ENCODE results near the gene NRCAM.

Gene NRCAM

DNA sequence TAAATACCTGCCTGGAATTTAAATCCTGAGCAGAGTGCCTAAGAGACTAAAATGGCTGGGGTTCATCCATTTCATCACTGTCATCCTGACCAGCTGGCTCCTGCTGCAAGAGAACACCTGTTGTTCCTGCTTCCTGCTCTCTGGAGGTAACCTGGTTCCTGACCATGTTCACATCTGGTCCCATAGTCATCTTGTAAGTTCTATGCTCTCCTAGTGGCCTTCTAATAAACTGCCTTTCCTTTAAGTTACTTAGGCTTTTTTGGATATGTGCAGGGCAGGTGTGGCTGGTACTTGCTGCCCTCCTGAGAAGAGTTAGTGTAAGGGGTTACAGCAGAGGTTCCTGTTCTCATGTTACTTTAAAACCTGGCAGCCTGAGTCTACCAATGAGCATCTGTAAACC, 80.0 kb downstream of the NRCAM start:
- Histone ChIP-seq H3K27me3 (ENCODE audit: control insufficient read depth in 1 of 2, insufficient read depth in 1 of 2, low read length in 2 of 2) (peaks cover 0 to 3% of the 10 kb centered on the region in 2 experiments), H2BK12ac (ENCODE audit: low read length in 2 of 2) (no peak overlapping the region)

DNA sequence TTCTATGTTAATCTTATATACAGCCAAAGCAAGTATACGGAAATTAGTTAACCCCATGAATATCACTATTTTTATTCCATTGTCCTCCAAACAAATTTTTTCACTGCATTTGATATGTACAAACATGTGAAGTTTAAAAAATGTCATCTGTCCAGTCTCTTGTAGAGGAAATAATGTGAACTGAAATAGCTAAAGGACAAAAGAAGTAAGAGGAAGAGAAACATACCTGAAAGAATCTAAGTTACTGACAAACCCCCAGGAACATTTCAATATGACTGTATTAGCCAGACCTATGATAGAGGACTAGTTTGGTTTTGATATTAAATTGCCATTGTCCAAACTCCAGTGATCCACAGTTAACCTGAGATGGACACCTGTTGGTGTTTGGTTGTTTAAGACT, 80.6 kb downstream of the NRCAM start:
- H3K9ac ChIP-seq (ENCODE audit: low read length), result no peak overlapping the region
- no peak overlapping the region for H4K91ac ChIP-seq (ENCODE audit: low read length)
- no peaks in the 10 kb centered on the region for H3K4me1 ChIP-seq (ENCODE audit: control insufficient read depth, insufficient read depth, low read depth, low read length)
- H2BK120ac ChIP-seq (ENCODE audit: low read depth, low read length), result no peak overlapping the region
- no peaks in the 10 kb centered on the region for H3K9me3 ChIP-seq (ENCODE audit: control insufficient read depth, low read length)
- no peak overlapping the region for H3K27ac ChIP-seq (ENCODE audit: low read length, poor library complexity, severe bottlenecking)
- H3K4me3 ChIP-seq (ENCODE audit: insufficient read depth in 1 of 2, low read depth in 1 of 2, low read length in 2 of 2), result no peak overlapping the region
- H3K23ac ChIP-seq (ENCODE audit: low read length in 2 of 2), result no peak overlapping the region
- no peak overlapping the region for H3K4me2 ChIP-seq (ENCODE audit: low read length, poor library complexity, severe bottlenecking)
- H2BK15ac ChIP-seq (ENCODE audit: low read depth, poor library complexity, severe bottlenecking), result no peak overlapping the region
- no peak overlapping the region for H3K14ac ChIP-seq (ENCODE audit: low read length in 2 of 2)
- no peak overlapping the region for H3K18ac ChIP-seq (ENCODE audit: low read depth in 1 of 2, low read length in 2 of 2)
- no peaks in the 10 kb centered on the region for H3K36me3 ChIP-seq (ENCODE audit: control insufficient read depth in 1 of 2, insufficient read depth in 2 of 2, low read depth in 1 of 2, low read length in 2 of 2)
- H4K8ac ChIP-seq (ENCODE audit: low read length), result no peak overlapping the region
- no peak overlapping the region for H2BK5ac ChIP-seq (ENCODE audit: low read depth, low read length, poor library complexity, severe bottlenecking)
- H2AK5ac ChIP-seq (ENCODE audit: low read length, severe bottlenecking), result no peak overlapping the region
- H3K4ac ChIP-seq (ENCODE audit: low read depth in 1 of 2, low read length in 2 of 2), result no peak overlapping the region
- no CpG with 5 or more reads among the region's 1 CpG for WGBS
- H2BK12ac ChIP-seq (ENCODE audit: low read length in 2 of 2), result no peak overlapping the region
- DNase-seq, result no peak
- peaks cover 0 to 3% of the 10 kb centered on the region in 2 experiments for H3K27me3 ChIP-seq (ENCODE audit: control insufficient read depth in 1 of 2, insufficient read depth in 1 of 2, low read length in 2 of 2)
- no peaks in the 10 kb centered on the region for H3K79me1 ChIP-seq (replicated peaks; ENCODE audit: low read length, poor library complexity, severe bottlenecking)
- no peak overlapping the region for H2AFZ ChIP-seq (ENCODE audit: low read depth, low read length)

More for the DNA sequence above, 80.0 kb downstream of the NRCAM start:
- Histone ChIP-seq H3K18ac (ENCODE audit: low read depth in 1 of 2, low read length in 2 of 2) (no peak overlapping the region), H2AFZ (ENCODE audit: low read depth, low read length) (no peak overlapping the region), H4K91ac (ENCODE audit: low read length) (no peak overlapping the region), H2BK15ac (ENCODE audit: low read depth, poor library complexity, severe bottlenecking) (no peak overlapping the region), H3K4ac (ENCODE audit: low read depth in 1 of 2, low read length in 2 of 2) (no peak overlapping the region), H3K4me1 (ENCODE audit: control insufficient read depth, insufficient read depth, low read depth, low read length) (no peaks in the 10 kb centered on the region), H4K8ac (ENCODE audit: low read length) (no peak overlapping the region), H2BK5ac (ENCODE audit: low read depth, low read length, poor library complexity, severe bottlenecking) (no peak overlapping the region), H3K36me3 (ENCODE audit: control insufficient read depth in 1 of 2, insufficient read depth in 2 of 2, low read depth in 1 of 2, low read length in 2 of 2) (no peaks in the 10 kb centered on the region), H2AK5ac (ENCODE audit: low read length, severe bottlenecking) (no peak overlapping the region), H3K9ac (ENCODE audit: low read length) (no peak overlapping the region), H3K23ac (ENCODE audit: low read length in 2 of 2) (no peak overlapping the region), H3K4me2 (ENCODE audit: low read length, poor library complexity, severe bottlenecking) (no peak overlapping the region), H2BK120ac (ENCODE audit: low read depth, low read length) (no peak overlapping the region), H3K27ac (ENCODE audit: low read length, poor library complexity, severe bottlenecking) (no peak overlapping the region), H3K79me1 (replicated peaks; ENCODE audit: low read length, poor library complexity, severe bottlenecking) (no peaks in the 10 kb centered on the region), H3K14ac (ENCODE audit: low read length in 2 of 2) (no peak overlapping the region), H3K4me3 (ENCODE audit: insufficient read depth in 1 of 2, low read depth in 1 of 2, low read length in 2 of 2) (no peak overlapping the region), H3K9me3 (ENCODE audit: control insufficient read depth, low read length) (no peaks in the 10 kb centered on the region)
- no peak for DNase-seq

GRCh38 chr7:108374899-108375298, 81.3 kb downstream of the NRCAM start:
- H2BK5ac ChIP-seq (ENCODE audit: low read depth, low read length, poor library complexity, severe bottlenecking), result no peak overlapping the region
- no peaks in the 10 kb centered on the region for H3K9me3 ChIP-seq (ENCODE audit: control insufficient read depth, low read length)
- H2BK12ac ChIP-seq (ENCODE audit: low read length in 2 of 2), result no peak overlapping the region
- no peak overlapping the region for H3K18ac ChIP-seq (ENCODE audit: low read depth in 1 of 2, low read length in 2 of 2)
- no peak for DNase-seq
- H2BK15ac ChIP-seq (ENCODE audit: low read depth, poor library complexity, severe bottlenecking), result no peak overlapping the region
- H4K91ac ChIP-seq (ENCODE audit: low read length), result no peak overlapping the region
- H3K4ac ChIP-seq (ENCODE audit: low read depth in 1 of 2, low read length in 2 of 2), result no peak overlapping the region
- H3K14ac ChIP-seq (ENCODE audit: low read length in 2 of 2), result no peak overlapping the region
- no peaks in the 10 kb centered on the region for H3K27me3 ChIP-seq (ENCODE audit: control insufficient read depth in 1 of 2, insufficient read depth in 1 of 2, low read length in 2 of 2)
- H3K27ac ChIP-seq (ENCODE audit: low read length, poor library complexity, severe bottlenecking), result no peak overlapping the region
- no peak overlapping the region for H2AFZ ChIP-seq (ENCODE audit: low read depth, low read length)
- no peak overlapping the region for H2AK5ac ChIP-seq (ENCODE audit: low read length, severe bottlenecking)
- no peak overlapping the region for H3K4me2 ChIP-seq (ENCODE audit: low read length, poor library complexity, severe bottlenecking)
- H3K4me3 ChIP-seq (ENCODE audit: insufficient read depth in 1 of 2, low read depth in 1 of 2, low read length in 2 of 2), result no peak overlapping the region
- H2BK120ac ChIP-seq (ENCODE audit: low read depth, low read length), result no peak overlapping the region
- no peak overlapping the region for H3K23ac ChIP-seq (ENCODE audit: low read length in 2 of 2)
- no peaks in the 10 kb centered on the region for H3K4me1 ChIP-seq (ENCODE audit: control insufficient read depth, insufficient read depth, low read depth, low read length)
- no peak overlapping the region for H4K8ac ChIP-seq (ENCODE audit: low read length)
- H3K9ac ChIP-seq (ENCODE audit: low read length), result no peak overlapping the region
- H3K36me3 ChIP-seq (ENCODE audit: control insufficient read depth in 1 of 2, insufficient read depth in 2 of 2, low read depth in 1 of 2, low read length in 2 of 2), result no peaks in the 10 kb centered on the region
- no peaks in the 10 kb centered on the region for H3K79me1 ChIP-seq (replicated peaks; ENCODE audit: low read length, poor library complexity, severe bottlenecking)

DNA sequence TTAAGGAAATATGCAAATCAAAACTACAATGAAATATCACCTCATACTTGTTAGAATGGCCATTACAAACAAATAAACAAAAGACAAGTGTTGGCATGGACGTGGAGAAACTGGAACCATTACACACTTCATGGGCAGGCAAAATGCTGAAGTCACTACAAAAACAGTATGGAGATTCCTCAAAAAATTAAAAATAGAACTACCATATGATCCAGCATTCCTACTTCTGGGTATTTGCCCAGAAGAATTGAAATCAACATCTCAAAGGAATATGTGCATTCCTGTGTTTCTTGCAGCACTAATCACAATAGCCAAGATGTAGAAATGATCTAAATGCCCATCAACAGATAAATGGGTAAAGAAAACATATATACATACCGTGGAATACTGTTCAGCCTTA, 83.6 kb downstream of the NRCAM start:
- H2AK5ac ChIP-seq (ENCODE audit: low read length, severe bottlenecking), result no peak overlapping the region
- no peak overlapping the region for H3K4me2 ChIP-seq (ENCODE audit: low read length, poor library complexity, severe bottlenecking)
- 39% methylated on average over 1 of the region's 2 CpGs for WGBS
- H3K4me1 ChIP-seq (ENCODE audit: control insufficient read depth, insufficient read depth, low read depth, low read length), result no peaks in the 10 kb centered on the region
- no peak overlapping the region for H2AFZ ChIP-seq (ENCODE audit: low read depth, low read length)
- H2BK15ac ChIP-seq (ENCODE audit: low read depth, poor library complexity, severe bottlenecking), result no peak overlapping the region
- no peak overlapping the region for H3K4ac ChIP-seq (ENCODE audit: low read depth in 1 of 2, low read length in 2 of 2)
- no peak overlapping the region for H3K18ac ChIP-seq (ENCODE audit: low read depth in 1 of 2, low read length in 2 of 2)
- no peak overlapping the region for H3K9ac ChIP-seq (ENCODE audit: low read length)
- H4K91ac ChIP-seq (ENCODE audit: low read length), result no peak overlapping the region
- H3K14ac ChIP-seq (ENCODE audit: low read length in 2 of 2), result no peak overlapping the region
- no peaks in the 10 kb centered on the region for H3K79me1 ChIP-seq (replicated peaks; ENCODE audit: low read length, poor library complexity, severe bottlenecking)
- no peak overlapping the region for H2BK5ac ChIP-seq (ENCODE audit: low read depth, low read length, poor library complexity, severe bottlenecking)
- H3K36me3 ChIP-seq (ENCODE audit: control insufficient read depth in 1 of 2, insufficient read depth in 2 of 2, low read depth in 1 of 2, low read length in 2 of 2), result no peaks in the 10 kb centered on the region
- H4K8ac ChIP-seq (ENCODE audit: low read length), result no peak overlapping the region
- no peak for DNase-seq
- H2BK120ac ChIP-seq (ENCODE audit: low read depth, low read length), result no peak overlapping the region
- H3K27me3 ChIP-seq (ENCODE audit: control insufficient read depth in 1 of 2, insufficient read depth in 1 of 2, low read length in 2 of 2), result no peaks in the 10 kb centered on the region
- no peak overlapping the region for H3K23ac ChIP-seq (ENCODE audit: low read length in 2 of 2)
- no peak overlapping the region for H3K4me3 ChIP-seq (ENCODE audit: insufficient read depth in 1 of 2, low read depth in 1 of 2, low read length in 2 of 2)
- no peaks in the 10 kb centered on the region for H3K9me3 ChIP-seq (ENCODE audit: control insufficient read depth, low read length)
- no peak overlapping the region for H3K27ac ChIP-seq (ENCODE audit: low read length, poor library complexity, severe bottlenecking)
- no peak overlapping the region for H2BK12ac ChIP-seq (ENCODE audit: low read length in 2 of 2)
